ENCODE measurements around the gene GDNF. TPM values are rescaled to one million over a fixed set of nuclear protein-coding genes. Genes with fewer than 3 reads are reported as not detected.
"Not testable (repeated sequence)": the region's sequence is repeated elsewhere in the genome, so short reads cannot be mapped to it uniquely, and the experiment has no call there.

GDNF gene, protein sequence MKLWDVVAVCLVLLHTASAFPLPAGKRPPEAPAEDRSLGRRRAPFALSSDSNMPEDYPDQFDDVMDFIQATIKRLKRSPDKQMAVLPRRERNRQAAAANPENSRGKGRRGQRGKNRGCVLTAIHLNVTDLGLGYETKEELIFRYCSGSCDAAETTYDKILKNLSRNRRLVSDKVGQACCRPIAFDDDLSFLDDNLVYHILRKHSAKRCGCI
- 5.9 and 9.4 TPM in 2 replicates for total RNA-seq (2014; rRNA removed; shearing (Covaris generic))

DNA sequence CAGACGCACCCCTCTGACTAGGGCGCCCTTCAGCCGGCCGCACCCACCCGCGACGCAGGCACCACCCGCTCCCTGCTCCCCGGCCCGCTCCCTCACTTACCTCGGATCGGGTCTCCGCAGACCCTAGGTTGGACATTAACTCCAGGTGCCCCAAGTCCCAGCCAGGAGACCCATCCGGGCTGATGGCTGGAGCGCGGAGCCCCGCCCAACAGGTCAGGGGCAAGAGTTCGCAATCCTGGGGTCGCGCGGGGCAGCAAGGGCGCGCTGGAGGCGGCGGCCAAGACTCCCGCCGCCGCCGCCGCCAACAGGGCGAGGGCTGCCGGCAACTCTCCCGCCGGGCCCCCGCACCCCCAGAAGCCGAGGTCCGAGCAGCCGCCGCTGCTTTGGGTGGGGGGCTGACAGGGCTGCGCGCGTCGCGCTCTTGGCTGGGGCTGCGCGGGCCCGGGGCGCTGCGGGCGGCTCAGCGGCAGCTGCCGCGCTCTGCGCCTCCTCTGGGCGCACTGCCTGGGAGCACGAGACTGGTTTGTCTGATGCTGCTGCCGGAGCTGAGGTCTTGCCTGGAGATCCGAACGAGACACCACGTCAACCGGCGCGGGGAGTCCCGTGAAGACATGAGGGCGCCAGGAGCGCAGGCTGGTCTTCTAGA is at the start of gene GDNF:
GDNF (minus strand) TSS at position 635 of the 646 bp plus-strand sequence. CDS start 5,245 bp downstream, outside the sequence.
- Histone ChIP-seq H3K27ac (peak within 1 kb of the TSS; percentile 90), H3K27me3 (no peaks in the 10 kb centered on the region), H3K4me1 (peaks cover 5% of the 10 kb centered on the region; the same call in 1 of the 2 replicates), H3K9me3 (replicated peaks) (no peaks in the 10 kb centered on the region), H3K4me3 (peak within 1 kb of the TSS; percentile 82), H3K36me3 (peaks cover 13% of the 10 kb centered on the region)
- peak; percentile 79 to 81 for DNase-seq

DNA sequence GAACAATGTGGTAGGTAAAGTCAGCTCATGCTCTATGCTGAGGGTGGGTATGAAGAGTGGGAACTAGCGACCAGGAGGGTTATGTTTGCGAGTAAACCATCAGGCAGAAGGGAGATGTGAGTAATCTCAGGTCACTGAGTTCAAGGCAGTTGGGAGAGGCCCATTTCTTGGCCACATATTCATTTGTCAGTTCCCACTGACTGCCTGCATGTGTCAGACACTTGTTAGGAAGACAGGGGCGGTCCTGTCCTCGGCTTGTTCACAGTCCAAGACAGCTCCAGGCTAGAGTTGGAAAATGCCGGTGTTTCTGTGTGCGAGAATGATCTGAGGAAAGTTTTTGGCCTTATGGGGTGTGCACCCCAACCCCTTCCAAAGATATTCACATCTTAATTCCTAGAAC is 48.6 kb upstream of the GDNF start:
- H3K4me3 ChIP-seq, result no peak overlapping the region
- no peak overlapping the region for H3K27ac ChIP-seq
- H3K27me3 ChIP-seq, result no peaks in the 10 kb centered on the region
- DNase-seq, result no peak
- no peaks in the 10 kb centered on the region for H3K36me3 ChIP-seq
- peaks cover 32% of the 10 kb centered on the region for H3K4me1 ChIP-seq
- H3K9me3 ChIP-seq (replicated peaks), result peaks cover 9% of the 10 kb centered on the region

DNA sequence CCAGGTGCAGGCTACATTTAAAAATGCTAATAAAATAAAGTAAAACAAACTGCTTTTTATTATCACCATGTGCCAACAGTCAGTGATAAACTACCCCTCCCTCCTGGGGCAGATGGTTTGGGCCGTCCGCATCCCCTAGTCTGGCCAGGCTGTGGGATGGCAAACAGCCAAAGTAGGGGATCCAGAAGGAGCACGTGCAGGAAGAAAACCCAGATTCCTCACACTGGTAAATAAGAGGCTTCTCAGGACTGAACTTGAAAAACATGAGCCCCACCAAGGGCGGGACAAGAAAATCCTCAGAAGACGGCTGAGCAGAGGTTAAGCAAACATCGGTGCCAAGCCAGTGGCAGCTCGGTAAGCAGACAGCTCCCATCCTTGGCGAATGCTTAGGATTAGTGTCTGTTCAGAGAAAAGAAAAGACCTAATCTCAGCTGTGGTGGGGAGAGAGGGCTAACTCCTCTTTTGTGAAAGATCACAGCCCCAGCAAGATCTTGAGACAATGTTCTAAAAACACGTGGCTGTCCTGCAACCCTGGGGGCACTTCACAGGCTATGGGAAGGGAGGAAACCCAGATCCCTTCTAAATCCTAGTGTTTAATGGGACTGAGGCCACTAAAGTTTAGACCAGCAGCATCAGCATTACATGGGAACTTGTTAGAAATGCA is 46.5 kb upstream of the GDNF start:
- Histone ChIP-seq H3K36me3 (no peaks in the 10 kb centered on the region), H3K4me3 (peak overlapping the region; percentile 40), H3K4me1 (peaks cover 36% of the 10 kb centered on the region), H3K27me3 (no peaks in the 10 kb centered on the region), H3K9me3 (replicated peaks) (peaks cover 9% of the 10 kb centered on the region), H3K27ac (peak overlapping the region; percentile 53)
- DNase-seq, result peak; percentile 82 to 85

DNA sequence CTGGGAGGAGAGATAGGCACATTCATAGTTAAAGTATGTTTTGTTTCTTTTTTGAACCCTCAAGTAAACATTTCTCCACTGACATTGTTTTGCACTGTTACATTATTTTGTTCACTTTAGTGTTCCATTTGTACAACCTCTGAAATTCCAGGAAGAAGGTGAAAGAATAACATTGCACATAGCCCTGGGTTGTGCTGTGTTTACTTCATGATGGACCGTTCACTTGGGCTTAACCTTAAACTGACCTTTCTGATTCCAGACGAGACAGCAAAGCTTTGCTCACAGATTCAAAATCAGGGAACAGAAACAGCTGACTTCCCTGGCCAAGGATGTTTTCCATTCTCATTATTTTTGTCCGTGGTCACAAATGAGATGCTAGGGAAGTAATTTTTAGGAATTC is 42.8 kb upstream of the GDNF start:
- peaks cover 19% of the 10 kb centered on the region for H3K4me1 ChIP-seq
- H3K4me3 ChIP-seq, result no peak overlapping the region
- H3K9me3 ChIP-seq (replicated peaks), result peaks cover 9% of the 10 kb centered on the region
- no peak overlapping the region for H3K27ac ChIP-seq
- DNase-seq, result no peak
- no peaks in the 10 kb centered on the region for H3K27me3 ChIP-seq
- H3K36me3 ChIP-seq, result no peaks in the 10 kb centered on the region

DNA sequence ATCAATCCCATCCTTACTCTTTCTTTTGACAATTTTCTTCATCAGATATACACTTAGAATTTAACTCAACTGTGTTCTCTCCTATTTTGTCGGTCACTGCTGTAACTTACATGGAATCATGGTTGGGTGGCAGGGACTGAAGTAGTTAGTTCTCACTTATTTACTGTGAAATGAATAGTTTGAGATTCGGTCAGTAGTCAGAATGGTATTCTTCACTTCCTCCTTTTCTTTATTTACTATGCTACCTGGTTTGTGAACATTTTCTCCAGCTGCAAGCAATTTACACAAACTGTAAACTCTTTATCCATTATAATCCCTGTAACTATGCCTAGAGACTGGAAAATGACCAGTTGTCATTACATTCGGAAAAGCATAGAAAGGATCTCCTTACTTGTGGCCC is 41.5 kb upstream of the GDNF start:
- H3K4me1 ChIP-seq, result peaks cover 13% of the 10 kb centered on the region
- no peak overlapping the region for H3K4me3 ChIP-seq
- no peak overlapping the region for H3K27ac ChIP-seq
- peaks cover 9% of the 10 kb centered on the region for H3K9me3 ChIP-seq (replicated peaks)
- no peak for DNase-seq
- H3K36me3 ChIP-seq, result no peaks in the 10 kb centered on the region
- no peaks in the 10 kb centered on the region for H3K27me3 ChIP-seq

DNA sequence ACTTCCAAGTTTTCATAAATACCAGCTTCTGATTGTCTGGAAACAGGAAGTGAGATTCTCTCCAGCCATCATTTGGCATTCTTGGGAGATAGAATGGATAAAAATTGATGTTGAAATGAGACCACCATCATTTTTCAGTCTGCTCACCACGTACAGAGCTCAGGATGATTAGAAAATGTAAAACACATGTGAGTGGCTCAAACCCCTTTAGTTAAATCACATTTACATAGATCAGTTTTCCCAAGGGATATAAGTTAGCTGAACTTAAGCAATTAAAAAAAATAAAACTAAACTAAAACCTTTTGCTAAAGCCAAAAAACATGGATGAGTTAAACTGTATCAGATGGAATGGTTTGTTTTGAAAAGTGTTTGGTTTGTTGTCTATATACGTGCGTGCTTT is 37.1 kb upstream of the GDNF start:
- Histone ChIP-seq H3K27ac (no peak overlapping the region), H3K36me3 (no peaks in the 10 kb centered on the region), H3K4me1 (no peaks in the 10 kb centered on the region), H3K9me3 (replicated peaks) (no peaks in the 10 kb centered on the region), H3K27me3 (no peaks in the 10 kb centered on the region), H3K4me3 (no peak overlapping the region)
- DNase-seq, result no peak

DNA sequence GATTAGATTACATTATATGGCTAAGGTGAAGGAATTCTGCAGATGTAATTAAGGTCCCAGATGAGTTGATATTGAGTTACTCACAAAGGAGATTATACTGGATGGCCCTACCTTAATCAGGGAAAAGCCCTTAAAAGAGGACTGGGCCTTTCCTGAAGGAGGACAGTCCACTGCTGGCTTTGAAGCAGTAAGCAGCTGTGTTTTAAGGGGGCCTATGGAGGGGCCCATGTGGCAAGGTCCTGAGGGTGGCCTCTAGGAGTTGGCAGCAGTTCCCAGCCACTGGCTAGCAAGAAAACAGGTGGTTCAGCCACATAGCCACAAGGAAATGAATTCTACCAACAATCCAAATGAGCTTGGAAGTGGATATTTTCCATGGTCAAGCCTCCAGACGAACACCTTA is 36.4 kb upstream of the GDNF start:
- DNase-seq, result no peak
- H3K27ac ChIP-seq, result no peak overlapping the region
- no peak overlapping the region for H3K4me3 ChIP-seq
- no peaks in the 10 kb centered on the region for H3K36me3 ChIP-seq
- H3K4me1 ChIP-seq, result no peaks in the 10 kb centered on the region
- H3K9me3 ChIP-seq (replicated peaks), result no peaks in the 10 kb centered on the region
- H3K27me3 ChIP-seq, result no peaks in the 10 kb centered on the region

DNA sequence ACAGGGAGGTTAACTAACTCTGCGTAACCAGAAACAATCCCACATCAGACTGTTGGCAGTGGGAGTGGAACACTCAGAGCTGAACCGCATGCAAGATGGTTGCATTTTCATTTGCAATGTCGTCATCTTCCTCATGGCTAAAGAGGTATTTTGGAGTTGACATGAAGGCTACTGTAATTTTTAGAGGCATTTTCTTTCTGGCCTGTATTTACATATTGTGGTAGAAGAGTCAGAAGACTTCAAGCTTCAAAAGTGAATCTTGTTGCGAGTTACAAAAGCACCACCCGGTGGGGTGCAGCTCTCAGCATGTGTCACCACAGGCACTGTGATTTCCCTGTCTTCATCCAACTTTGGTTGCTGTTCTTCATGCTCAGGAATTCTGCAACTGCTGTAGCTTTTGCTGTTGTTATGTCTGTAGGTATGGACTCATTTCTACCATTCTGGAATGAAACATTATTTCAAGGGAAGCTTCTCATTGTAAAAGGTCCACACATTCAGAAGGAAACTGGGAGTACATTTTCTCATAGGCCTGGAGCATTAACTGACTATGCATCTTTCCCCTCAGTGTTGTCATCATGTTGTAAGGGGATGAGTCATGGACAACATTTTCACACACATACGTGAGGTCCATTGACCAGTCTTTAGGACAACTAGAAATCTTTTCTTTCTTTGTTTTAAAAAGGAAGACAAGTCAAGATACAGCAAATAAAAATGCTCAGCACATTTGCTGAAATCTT is 35.4 kb upstream of the GDNF start:
- no peak overlapping the region for H3K27ac ChIP-seq

DNA sequence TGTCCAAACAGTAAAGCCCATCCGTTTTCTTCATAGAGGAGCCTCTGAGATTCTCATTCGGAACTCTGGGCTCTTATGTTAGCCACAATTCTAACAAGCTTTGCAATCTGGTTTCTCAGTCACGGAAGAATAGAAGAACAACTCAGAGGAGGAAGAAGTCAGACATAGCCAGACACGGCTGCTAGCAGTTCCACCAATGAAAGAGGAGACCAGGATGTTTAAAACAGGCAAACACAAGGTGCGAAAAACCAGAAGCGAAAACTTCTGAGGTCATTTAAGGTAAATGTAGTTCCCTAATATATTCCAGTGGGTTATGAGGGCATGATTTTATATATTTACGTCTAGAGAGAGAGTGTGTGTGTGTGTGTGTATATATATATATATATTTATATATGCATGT is 34.1 kb upstream of the GDNF start:
- DNase-seq, result no peak
- Histone ChIP-seq H3K27ac (no peak overlapping the region), H3K36me3 (no peaks in the 10 kb centered on the region), H3K4me1 (no peaks in the 10 kb centered on the region), H3K27me3 (no peaks in the 10 kb centered on the region), H3K4me3 (no peak overlapping the region), H3K9me3 (replicated peaks) (no peaks in the 10 kb centered on the region)

More for the DNA sequence above, 35.4 kb upstream of the GDNF start:
- Histone ChIP-seq H3K4me1 (no peaks in the 10 kb centered on the region), H3K4me3 (no peak overlapping the region), H3K36me3 (no peaks in the 10 kb centered on the region), H3K9me3 (replicated peaks) (no peaks in the 10 kb centered on the region), H3K27me3 (no peaks in the 10 kb centered on the region)
- DNase-seq, result no peak

DNA sequence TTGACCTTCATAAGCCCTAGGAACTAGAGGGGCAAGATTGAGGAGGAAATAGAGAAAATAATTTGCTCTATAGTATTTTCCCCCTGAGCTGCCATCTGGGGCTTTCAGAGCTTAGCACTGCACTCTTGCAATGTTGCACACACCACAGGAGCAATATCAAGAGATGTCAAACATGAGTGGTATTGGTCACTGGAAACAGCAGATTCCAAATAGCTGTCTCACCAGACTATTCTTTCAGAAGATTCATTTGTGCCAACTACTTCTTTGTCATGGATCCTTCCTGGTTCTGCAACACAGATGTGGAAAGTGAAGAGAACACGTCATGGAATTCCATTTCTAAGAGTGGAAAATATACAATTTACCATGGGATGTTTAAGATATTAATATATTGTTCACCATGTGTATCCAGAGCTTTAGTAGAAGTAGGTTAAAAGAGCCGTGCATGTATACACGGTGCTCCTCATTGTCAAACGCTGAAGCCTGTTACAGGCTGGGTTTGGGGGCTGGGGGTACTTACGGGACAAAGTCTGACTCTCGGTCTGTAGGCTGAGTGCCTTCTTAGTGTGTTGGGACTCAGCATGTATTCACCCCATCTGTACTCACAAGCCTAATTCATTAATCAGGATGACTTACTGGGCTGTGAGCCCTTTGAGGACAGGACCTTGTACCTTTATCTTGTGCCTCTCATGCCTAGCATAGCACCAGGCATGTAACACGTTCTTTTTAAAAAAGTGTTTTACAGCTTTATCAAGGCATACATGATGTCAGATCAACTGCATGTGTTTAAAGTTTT is 31.4 kb upstream of the GDNF start:
- DNase-seq, result no peak
- Histone ChIP-seq H3K4me3 (no peak overlapping the region), H3K27me3 (no peaks in the 10 kb centered on the region), H3K4me1 (no peaks in the 10 kb centered on the region), H3K27ac (no peak overlapping the region), H3K9me3 (replicated peaks) (no peaks in the 10 kb centered on the region), H3K36me3 (no peaks in the 10 kb centered on the region)

DNA sequence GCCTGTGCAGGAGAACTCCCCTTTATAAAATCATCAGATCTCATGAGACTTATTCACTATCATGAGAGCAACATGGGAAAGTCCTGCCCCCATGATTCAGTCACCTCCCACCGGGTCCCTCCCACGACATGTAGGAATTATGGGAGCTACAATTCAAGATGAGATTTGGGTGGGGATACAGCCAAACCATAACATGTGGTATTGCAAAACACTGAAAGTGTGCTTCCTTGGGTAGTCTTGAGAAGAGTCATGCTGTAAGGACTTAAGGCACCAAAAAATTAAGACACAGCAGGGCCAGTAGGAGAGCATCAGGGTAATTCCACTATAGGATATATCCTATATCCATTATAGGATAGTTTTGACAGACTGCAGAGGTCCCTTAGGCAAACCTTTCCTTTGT is 29.4 kb upstream of the GDNF start:
- Histone ChIP-seq H3K36me3 (no peaks in the 10 kb centered on the region), H3K27me3 (no peaks in the 10 kb centered on the region), H3K27ac (no peak overlapping the region), H3K9me3 (replicated peaks) (no peaks in the 10 kb centered on the region), H3K4me3 (no peak overlapping the region), H3K4me1 (no peaks in the 10 kb centered on the region)
- DNase-seq, result no peak

DNA sequence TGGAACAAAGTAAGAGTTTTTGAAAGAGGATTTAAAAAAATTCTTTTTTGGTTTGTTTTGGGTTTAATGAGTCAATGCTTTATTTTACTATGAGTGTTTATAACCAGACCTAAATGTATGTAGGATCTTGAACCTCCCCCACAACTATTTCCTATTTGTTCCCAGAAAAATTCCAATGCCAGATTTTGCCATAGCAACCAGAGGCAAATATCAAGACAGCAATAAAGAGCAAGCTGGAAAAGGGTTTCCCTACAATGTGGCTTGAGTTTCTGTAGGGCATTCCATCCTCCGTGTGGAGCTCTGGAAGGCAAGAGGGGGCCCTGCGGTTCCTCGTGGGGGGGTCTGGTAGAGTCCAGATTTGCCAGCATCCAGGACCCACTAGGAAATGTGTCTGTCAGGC is 27.8 kb upstream of the GDNF start:
- Histone ChIP-seq H3K9me3 (replicated peaks) (no peaks in the 10 kb centered on the region), H3K4me3 (no peak overlapping the region), H3K27me3 (no peaks in the 10 kb centered on the region), H3K27ac (no peak overlapping the region), H3K4me1 (no peaks in the 10 kb centered on the region), H3K36me3 (no peaks in the 10 kb centered on the region)
- DNase-seq, result no peak

DNA sequence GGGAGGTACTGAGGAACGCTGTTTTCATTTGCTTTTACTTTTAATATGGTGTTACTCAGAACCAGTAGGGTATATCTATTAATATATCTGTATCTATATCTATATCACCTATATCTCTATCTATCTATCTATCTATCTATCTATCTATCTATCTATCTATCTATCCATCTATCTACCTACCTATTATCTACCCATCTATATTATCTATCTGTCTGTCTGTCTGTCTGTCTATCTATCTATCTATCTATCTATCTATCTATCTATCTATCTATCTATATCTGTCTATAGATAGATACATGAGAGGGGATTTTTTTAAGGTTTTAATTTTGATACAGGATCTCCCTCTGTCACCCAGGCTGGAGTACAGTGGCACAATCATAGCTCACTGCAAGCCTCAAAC is 23.1 kb upstream of the GDNF start:
- H3K36me3 ChIP-seq; H3K4me3 ChIP-seq; DNase-seq; H3K27ac ChIP-seq; H3K27me3 ChIP-seq; H3K9me3 ChIP-seq (replicated peaks); H3K4me1 ChIP-seq: not testable (repeated sequence)

DNA sequence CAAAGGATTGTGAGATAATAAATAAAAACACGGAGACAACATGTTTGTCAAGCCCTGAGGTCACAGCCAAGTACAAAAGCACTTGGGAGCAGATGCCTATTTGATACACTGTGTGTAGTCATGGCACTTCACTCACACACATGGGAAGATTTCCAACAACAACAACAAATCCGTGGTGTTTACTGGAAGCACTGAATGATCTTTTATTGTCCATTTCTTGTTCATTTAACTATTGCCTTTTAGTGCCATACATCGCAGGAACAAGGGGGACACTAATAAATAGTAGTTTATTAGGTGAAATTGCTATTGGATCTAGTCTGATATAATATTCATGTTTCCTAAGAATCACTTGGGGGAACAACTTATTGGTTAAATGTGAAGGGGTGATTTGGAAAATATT is 20.4 kb upstream of the GDNF start:
- no peaks in the 10 kb centered on the region for H3K27me3 ChIP-seq
- peaks cover 4% of the 10 kb centered on the region; the same call in 1 of the 2 replicates for H3K4me1 ChIP-seq
- DNase-seq, result peak in 1 of 2 experiments; percentile 24
- H3K36me3 ChIP-seq, result no peaks in the 10 kb centered on the region
- H3K9me3 ChIP-seq (replicated peaks), result no peaks in the 10 kb centered on the region
- no peak overlapping the region for H3K27ac ChIP-seq
- no peak overlapping the region for H3K4me3 ChIP-seq

Measured in SJCRH30 (cell line).